ENCODE data around the gene ASB6.
"Not testable (repeated sequence)": the region's sequence is repeated elsewhere in the genome, so short reads cannot be mapped to it uniquely, and the experiment has no call there.

The ASB6 gene

GRCh38 chr9:129666575-129666974, 24.6 kb upstream of the ASB6 start:
- no peak for DNase-seq

DNA sequence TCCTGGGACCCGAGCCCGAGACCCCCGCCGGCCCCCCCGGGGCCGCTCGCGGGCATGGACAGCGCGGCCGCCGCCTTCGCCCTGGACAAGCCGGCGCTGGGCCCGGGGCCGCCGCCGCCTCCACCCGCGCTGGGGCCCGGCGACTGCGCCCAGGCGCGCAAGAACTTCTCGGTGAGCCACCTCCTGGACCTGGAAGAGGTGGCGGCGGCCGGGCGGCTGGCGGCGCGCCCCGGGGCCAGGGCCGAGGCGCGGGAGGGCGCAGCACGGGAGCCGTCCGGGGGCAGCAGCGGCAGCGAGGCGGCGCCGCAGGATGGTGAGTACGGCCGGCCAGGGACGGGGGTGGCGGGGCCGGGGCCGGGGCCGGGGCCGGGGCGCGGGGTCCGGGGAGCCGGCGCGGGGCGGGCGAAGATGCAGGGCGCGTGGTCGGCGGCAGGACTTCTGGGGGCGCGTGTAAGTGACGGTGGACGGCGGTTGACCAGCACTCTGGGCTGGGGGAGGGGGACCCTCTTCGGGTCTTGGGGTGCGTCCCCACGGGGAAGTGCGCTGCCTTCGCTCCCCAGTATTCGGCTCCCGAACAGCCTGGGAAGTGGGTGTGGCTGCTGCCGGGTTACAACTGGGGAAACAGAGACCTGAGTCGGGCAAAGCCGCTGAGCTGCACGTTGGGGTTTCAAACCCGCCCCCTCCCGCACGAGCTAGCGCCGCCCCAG, 24.0 kb upstream of the ASB6 start:
- no peak for DNase-seq

GRCh38 chr9:129665389-129665775, 23.4 kb upstream of the ASB6 start, which contains the start of gene PRRX2:
PRRX2 (plus strand) TSS chr9:129665647; CDS start chr9:129665868, 221 bp downstream.
- peak; percentile 78 for DNase-seq

DNA sequence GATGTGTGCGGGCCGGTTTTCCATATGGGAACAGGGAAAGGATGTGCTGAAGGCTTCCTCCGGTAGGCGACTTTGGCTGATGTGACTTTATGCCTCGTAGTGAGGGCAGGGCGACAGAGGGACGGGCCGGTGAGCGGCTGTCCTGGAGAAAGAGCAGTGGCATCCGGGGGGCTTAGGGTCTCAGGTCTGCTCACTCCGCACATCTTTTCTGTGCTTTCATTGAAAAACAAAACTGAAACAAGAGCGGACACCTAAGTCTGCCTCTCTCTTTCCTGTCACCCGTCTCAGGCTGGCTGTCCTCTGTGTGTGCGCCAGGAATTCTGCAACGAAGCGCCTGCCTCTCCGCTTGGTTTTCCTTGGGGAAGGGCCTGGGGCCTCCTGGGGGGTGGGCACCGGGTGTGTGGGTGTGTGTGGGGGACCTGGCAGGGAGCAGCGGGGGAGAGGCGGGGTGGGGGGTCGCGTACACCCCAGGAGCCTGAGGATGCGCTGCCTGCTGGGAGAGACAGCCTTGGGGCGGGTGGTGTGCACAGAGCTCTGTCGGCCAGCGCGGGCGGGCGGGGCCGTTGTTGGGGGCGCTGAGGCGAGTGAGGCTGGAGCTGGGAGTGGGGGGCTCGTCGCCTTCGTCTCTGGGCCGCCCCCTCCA, 22.9 kb upstream of the ASB6 start:
- DNase-seq, result no peak

DNA sequence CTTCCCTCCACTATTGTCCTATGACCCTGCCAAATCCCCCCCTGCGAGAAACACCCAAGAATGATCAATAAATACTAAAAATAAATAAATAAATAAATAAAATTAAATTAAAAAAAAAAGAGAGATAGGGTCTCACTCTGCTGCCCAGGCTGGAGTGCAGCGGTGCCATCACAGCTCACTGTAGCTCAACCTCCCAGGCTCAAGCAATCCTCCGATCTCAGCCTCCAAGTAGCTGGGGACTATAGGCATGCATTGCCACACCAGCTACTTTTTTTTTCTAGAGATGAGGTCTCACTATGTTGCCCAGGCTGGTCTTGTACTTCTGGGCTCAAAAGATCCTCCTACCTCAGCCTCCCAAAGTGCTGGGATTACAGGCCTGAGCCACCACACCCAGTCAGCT, 20.3 kb upstream of the ASB6 start:
- DNase-seq, result not testable (repeated sequence)

- no peak for DNase-seq
Observed at GRCh38 chr9:129661029-129661428, 19.1 kb upstream of the ASB6 start.

DNA sequence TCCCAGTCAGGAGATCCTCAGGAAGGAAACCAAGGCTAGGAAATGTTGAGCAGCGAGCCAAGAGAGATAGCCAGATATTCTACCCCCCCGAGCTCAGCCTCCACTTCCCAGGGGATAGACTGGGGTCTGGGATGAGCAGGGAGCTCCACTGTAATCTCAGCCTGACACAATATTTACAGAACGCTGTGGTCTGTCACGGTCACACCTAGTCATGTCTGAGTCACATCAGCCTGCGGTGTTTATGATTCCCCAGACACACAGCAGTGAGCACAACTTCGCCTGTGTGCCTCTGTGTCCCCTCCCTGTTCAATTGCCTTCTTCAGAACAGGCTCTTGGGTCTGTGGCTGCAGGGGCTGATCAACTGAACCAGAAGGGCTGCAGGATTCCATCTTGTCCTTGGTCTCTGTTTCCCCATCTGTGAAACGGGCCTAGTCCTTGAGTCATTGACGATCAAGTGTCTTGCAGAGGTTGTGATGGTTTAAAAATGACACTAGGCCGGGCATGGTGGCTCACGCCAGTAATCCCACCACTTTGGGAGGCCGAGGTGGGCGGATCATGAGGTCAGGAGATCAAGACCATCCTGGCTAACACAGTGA, 14.9 kb upstream of the ASB6 start:
- peak; percentile 66 for DNase-seq

- no peak for DNase-seq
Observed at GRCh38 chr9:129655696-129656095, 13.7 kb upstream of the ASB6 start.

DNA sequence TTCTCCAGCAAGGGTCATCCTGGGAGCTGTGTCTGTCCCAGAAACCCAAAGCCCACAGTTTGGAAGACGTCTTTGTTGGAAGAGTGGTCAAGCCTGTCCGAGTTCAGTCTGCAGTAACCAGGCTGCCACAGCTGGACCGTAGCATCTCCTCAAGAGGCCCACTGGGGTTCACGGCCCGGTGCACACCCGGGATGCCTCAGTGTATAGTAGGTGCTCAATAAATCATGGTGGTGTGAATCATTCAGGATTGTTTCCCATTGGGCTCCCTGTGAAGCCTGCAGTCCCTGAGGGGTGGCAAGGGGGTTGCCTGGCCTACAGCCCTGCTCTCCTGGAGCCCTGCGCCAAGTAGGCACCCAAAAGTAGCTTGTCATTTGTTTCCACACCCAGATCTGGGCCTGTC, 13.2 kb upstream of the ASB6 start:
- no peak for DNase-seq

DNA sequence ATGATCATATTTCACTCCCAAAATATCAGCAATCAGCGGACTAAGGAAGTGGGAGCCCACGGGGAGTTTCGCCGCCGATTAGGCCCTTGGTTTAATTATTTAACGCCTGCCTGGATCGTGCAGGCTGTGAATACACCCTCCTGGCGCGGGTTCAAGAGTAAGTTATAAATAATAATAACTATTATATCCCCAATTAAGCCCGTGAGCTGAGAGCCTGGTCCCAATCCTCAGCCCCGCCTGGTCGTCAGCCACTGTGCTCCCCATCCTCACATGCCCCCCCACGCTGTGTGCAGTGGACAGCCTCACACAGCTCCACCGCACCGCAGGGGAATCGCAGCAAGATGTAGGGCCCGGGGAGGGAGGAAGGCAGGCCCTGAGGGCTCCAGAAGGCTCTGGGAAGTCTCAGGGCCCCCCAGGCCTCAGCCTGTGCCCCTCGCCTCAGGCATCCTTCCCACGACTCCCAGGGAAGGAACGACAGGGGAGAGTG, 12.6 kb upstream of the ASB6 start:
- no peak for DNase-seq

GRCh38 chr9:129653823-129654553, 12.0 kb upstream of the ASB6 start:
- peak; percentile 30 for DNase-seq

DNA sequence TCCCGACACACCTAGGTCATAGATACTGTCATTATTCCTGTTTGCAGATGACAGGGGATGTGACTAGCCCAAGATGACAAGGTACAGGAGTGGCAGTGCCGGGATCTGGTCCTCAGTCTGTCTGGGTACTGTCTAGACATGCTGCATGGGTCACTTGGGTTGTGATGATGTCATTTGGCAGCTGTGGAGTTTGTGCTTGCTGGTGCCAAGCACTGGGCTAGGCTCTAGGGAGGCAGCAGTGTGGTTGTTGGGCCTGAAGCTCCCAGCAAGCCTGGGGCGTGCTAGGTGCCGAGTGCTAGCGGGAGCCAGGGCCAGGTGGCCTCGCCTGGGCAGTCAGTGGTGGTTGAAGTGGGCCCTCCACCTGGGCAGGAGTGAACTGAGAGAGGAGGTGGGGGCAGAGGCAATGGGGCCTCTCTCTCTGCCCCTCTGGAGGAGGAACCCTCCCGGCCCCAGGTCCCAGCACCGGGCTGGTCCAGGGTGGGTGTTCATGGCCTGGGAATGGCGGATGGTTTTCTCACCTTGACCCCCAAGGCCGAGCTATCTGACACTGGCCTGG, 8.8 kb upstream of the ASB6 start:
- DNase-seq, result peak; percentile 52

DNA sequence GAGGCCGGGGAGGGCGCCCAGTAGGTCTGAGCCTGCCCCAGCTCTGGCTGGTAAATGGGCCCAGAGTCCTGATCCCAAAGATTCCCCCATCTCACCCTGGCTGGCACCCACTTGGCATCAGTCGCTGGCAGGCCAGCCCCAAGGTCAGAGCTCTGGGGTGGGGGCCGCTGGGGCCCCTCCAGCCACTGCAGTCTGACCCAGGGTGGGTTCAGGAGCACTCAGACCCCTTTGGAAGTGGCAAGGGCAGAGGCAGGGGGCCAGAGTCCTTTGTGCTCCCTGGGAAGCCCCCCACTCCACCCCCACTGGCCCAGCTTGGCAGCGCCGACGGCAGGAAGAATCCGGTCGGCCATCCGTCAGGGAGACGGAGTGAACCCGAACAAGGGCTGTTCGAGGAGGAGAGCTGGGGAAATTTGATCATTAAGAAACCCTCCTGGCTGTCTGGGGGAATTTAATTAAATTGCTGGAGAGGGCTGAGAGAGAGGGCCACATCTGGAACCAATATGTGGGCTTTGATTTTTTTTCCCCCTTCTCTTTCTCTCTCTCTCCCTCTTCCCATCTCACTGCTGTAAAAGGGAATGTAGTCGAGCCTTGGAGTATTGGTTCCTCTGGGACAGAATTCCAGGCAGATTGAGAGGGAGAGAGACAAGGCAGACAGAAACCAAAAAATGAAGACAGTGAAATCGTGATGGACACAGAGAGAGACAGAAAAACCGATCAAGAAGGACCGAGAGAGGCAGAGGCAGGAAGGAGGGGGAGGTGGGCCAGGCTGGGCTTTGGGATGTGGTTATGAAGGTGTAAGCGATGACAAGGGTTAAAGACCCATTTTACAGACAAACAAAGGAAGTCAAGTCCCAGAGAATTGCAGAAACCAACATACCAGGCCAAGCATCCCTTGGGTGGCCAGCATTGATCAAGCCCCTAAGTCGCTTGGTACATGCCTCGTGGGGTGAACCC, 8.1 kb upstream of the ASB6 start:
- peak; percentile 88 for DNase-seq

DNA sequence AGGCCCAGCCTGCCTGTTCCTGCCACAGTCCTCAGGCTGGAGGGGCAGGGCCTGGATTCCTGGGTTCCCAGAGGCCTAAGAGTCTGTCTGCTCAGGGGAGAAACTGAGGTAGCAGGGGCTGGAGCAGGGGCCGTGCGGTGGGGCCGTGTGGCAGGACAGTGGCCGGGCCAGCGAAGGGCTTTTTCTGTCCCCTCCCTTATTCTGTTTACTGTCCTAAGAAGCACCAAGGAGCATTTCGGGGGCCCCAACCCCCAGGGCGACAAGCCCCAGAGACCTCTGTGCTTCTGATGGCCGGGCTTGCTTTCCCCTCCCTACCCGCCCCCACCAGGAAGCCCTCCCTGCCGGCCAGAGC, 6.8 kb upstream of the ASB6 start:
- no peak for DNase-seq

DNA sequence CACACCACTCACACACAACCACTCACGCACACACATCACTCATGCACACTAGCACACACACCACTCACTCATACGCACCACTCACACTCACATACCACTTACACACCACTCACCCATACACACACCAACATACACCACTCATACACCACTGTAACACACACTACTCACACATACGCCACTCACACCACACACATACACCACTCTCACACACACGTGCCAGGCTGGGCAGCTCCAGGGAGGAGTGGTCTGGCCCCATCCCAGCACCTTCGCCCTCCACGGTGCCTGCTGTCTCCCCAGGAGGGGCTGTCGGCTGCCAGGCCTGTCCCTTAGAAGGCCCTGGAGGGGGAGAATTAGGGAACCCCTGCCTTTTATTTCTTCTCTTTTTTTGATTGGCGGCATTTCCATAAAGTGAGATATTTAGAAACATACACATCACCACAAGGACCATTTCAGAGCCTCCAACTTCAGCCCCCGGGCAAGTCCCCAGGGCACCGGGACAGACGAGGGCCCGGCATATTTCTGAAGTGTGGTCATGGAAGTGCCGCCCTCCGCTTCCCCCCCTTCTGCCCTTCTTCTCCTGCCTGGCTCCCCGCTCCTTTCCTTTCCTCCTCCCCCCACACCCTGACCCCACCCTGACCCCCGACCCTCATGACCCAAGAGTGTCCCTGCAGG, 6.3 kb upstream of the ASB6 start:
- peak; percentile 23 for DNase-seq

- no peak for DNase-seq
Observed at GRCh38 chr9:129647635-129648034, 5.7 kb upstream of the ASB6 start.

DNA sequence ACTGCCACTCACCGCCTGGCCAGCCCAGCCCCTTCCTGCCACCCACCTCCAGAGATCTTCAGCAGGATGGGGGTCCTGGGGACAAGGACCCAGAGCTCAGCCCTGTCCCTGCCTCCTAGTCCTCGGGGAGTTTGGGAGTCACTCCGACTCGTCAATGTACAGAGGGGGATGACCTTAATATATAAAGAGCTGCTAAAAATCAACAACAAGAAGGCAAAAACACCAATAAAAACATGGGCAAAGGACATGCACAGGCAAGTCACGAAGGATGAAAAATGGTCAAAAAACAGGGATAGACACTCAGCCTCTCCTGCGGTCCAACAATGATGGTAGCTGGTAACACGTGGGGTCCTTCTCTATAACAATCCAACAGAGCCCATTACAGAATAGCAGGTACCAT, 4.7 kb upstream of the ASB6 start:
- DNase-seq, result no peak

DNA sequence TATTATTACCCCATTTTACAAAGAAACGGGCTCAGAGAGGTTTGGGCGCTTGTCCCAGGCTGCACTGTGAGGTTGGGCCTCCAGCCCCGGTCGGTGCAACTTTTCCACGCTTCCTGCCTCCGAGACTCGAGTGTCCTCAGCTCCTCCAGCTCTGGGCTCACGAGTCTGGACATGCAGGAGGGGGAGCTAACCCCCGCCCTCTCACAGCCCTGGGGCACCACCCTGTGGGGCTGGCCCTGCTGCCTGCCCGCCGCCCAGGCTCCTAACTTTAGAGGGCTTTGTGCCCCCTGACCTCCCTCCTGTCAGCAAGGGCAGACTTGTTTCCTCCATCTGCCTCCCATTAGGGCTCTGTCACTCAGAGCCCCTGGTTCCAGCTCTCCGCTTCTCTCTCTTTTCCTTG, 4.3 kb upstream of the ASB6 start:
- DNase-seq, result no peak

DNA sequence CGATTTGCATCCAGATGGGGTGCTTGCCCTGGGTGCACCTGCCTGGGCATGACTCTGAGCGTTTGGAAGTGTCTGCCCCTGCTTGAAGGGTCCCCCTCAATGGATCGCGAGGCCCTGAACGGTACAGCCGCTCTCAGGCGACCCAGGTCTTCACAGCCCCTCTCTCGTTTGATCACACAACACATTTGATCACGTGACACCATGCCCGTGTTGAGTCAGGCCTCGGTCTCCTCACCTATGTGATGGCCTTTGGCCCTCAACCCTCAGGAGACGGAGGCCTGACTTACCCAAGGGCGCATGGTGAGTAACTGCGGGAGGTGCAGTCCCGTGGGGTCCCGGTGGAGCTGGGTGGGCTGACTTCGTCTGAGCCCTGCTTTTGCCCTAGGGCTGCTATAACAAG, 3.0 kb upstream of the ASB6 start:
- DNase-seq, result no peak

- no peak for DNase-seq
Observed at GRCh38 chr9:129644365-129644764, 2.4 kb upstream of the ASB6 start.

DNA sequence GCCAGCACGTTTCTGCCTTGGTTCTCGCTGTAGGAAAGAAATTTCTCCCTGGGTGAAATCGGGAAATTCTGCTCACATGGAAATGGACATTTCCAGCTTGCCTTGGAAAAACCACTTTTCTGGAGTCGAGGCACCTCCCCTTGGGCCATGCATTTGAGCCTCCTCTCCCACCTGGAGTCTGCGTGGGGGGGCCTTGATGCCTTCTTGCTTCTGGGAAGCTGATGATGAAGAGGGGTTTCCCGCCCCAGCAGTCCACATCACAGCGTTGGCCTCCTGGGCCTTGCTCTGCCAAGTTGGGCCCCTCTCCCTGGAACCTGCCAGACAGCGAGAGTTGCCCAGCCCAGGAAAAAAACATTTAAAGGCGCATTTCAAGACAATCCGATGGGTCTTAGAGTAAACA, 1.8 kb upstream of the ASB6 start:
- DNase-seq, result no peak
